Epithelial cell of esophagus (primary cell): ENCODE results near the gene SERTM1.

Source experiments
- DNase-seq: peaks from one replicate; pipeline ENCODE4 v3.0.0; 2010; ENCODE audit warnings: low read depth
- H3K4me3 ChIP-seq: 2 replicates; pipeline ENCODE4 v1.5.1; 2011; ENCODE audit warnings: mild to moderate bottlenecking, low read length, control low read depth
- CTCF ChIP-seq: IDR thresholded peaks from 2 replicates; pipeline ENCODE4 v1.5.1; 2011; ENCODE audit warnings: low read depth, mild to moderate bottlenecking, low read length, control low read depth, inconsistent platforms; ENCODE audit not compliant: insufficient read depth; ENCODE audit errors: missing control alignments

Gene SERTM1

DNA sequence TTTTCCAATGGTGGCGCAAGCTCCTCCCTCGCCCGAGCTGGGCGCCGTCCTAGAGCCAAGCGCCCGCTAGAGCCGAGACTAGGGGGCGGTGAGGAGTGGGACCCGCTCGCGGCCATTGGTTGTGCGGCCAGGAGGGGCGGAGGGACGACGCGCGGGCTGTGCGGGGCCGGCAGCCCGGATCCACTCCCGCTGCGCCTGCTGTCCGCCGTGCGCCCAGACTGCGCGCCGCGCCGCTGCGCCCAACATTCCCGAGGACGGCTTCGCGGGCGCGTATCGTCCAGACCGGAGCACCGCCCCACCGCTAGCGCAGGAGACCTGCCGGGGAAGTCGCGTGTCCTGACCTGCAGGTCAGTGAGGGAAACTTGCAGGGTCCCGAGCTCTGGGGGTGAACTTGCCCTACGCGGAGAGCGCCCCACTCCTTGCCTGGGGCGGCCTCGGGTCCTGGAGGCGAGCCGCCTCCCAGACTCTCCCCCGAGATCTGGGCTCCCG lies at the start of gene SERTM1:
SERTM1 (plus strand) TSS at position 183 of the 489 bp plus-strand sequence. CDS start 21,059 bp downstream, outside the sequence.
- peak; percentile 29 for DNase-seq
- TF ChIP-seq CTCF = no peak
- H3K4me3 ChIP-seq = no peak within 1 kb of the TSS

DNA sequence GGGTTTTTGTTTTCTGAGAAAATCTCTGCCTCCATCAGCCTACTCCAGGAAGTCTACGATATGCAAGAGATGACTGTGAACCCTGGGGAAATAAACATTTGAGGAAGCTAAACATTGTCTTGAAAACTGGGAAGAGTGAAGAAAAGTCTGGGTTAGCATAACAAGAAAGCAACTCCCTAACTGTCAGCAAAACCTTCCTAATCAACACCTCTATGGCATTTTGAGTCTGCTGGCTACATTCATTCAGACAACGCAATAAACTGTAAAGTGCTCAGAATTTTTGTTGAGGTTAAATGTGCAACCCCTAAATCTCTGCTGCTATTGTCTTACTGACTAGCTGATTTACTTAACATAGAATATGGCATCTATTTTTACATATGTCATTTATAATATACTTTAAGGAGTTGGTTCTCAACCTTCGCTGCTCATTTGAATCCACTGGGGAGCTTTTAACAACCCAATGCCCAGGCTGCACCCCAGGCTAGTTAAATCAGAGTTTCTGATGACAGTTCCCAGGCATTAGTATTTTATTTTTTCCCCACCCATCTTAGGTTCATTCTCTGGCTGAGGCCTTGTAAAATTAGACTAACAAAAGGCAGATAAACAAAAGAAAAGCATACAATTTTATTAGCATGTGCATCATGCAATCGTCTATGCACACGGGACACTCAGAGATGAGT lies 45.3 kb upstream of the SERTM1 start:
- H3K4me3 ChIP-seq = no peak overlapping the region
- DNase-seq = no peak
- no peak for TF ChIP-seq CTCF

DNA sequence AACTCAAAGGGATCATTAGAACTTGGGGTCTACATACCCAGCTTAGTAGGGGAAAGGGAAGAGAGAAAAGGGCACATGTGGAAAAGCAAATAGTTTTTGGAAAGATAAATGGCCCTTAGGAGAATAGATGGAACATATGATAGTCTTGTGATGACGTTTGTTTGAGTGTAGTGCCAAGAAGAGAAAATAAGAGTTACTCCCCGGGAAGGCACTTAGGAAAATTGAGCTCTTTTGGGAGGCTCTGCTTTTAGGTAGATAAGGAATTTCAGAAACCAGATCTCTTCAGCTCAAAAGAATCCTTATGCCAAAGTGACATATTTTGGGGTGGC lies 44.8 kb upstream of the SERTM1 start:
- no peak for DNase-seq
- no peak overlapping the region for H3K4me3 ChIP-seq
- TF ChIP-seq CTCF = no peak

DNA sequence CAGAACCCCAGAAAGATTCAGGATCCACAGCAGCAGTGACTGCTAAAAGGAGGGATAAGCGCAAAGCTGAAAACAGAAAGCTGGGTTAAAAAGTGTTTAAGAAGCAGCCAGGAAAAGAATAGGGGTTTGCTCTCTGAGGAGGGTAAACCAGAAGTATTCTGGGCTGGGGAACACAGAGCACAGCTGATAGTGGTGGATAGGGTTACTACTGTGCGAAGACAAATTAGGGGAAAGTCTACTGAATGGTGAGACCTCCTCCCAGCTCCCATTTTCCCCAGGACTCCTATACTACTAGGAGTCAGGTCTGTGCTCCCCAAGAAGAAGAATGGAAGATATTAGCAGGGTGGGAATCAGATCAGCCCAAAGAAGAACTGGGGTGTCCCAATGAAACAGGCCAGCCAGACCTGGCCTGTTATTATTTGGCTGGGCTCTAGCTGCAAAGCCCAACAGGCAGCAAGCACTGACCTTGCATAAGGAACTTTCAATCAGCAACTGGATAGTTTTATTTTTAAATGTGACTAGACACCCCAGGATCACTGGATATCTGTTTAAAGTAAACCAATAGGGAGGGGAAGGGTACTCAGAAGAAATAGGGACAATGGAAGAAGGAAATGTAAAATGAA lies 43.5 kb upstream of the SERTM1 start:
- TF ChIP-seq CTCF = no peak
- DNase-seq = no peak
- H3K4me3 ChIP-seq = no peak overlapping the region

GRCh38 chr13:36639610-36640009 lies 34.2 kb upstream of the SERTM1 start:
- TF ChIP-seq CTCF = no peak
- DNase-seq = no peak
- no peak overlapping the region for H3K4me3 ChIP-seq

DNA sequence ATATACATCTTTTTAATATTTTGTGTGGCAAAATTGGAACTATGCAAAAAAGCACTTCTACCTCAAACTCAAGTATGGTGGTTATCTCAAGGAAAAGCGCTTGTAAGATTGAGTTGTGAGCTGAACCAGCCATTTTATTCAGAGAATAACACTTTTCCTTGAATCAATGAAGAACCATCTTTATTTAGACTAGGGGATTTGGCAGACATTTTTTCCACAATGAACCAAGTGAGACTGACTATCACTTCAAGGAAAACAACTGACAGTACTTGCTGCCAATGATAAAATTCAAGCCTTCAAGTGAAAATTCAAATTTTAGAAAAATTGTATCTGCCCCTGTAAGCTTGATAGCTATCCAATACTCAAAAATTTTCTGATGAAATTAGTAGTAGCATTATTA lies 23.2 kb upstream of the SERTM1 start:
- no peak overlapping the region for H3K4me3 ChIP-seq
- no peak for DNase-seq
- no peak for TF ChIP-seq CTCF

DNA sequence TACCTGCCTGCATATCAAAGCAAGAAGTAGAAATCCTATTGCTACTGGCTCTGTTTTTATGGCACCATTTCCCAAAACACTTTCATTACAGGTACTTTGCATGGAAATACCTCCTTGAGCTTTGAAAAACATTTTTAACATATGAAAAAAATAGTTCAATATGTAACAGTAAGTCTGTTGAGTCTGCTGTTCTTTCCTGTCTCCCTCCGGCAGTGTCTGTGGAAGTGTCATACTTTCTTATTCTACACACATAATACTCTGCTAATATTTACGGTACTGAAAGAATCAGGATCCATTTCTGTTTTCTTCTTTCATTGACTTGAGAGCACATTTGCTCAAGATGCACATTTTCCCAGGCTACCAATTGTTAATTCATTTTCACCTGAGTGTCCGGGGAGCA lies 8.2 kb upstream of the SERTM1 start:
- TF ChIP-seq CTCF = no peak
- no peak overlapping the region for H3K4me3 ChIP-seq
- DNase-seq = no peak
